Stimulated activated CD8-positive, alpha-beta memory T cell treated with anti-CD3 and anti-CD28 coated beads, Interleukin-4, amount 100 ng/mL, for 4 hours (primary cell): Measurements from ENCODE around the gene LRRC7.
"Not testable (repeated sequence)": the region's sequence is repeated elsewhere in the genome, so short reads cannot be mapped to it uniquely, and the experiment has no call there.

Experiments
- DNase-seq, 2 donors: peaks; one replicate each; pipeline ENCODE4 v3.0.0-alpha.2; 2020; ENCODE audit warnings: low read depth in 2 of 2, low spot score in 1 of 2

LRRC7 gene

DNA sequence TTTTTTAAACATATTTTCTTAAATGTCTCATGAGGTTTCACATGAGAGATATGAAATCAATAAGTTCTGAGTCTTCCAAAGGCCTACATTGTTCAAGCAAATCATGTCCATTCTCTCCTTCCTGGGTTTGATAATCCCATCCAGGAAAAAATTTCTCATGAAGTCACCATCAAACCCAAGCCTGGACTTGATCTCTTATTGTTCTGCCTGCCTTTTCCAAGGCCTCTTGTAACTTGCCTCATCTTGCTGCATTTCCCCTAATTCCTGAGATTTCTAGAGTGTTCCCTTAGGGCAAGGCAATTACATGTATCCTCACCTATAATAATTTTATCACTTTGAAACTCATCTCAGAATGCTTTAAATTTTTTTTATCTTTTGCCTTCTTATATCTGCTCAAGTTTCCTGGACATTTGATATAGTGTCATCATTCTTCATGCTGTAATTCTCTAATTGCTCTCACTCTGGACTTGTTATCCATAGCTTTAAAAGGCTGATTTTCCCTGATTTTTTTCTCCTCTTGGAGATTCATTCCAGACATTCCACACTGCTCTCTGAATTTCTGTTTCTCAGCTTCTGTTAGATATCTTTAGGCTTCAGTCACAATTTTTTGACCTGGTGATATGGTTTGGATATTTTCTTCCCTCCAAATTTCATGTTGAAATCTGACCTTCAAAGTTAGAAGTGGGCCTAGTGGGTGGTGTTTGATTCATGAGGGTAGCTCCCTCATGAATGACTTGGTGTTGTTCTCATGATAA, 126.4 kb downstream of the LRRC7 start:
- DNase-seq: no peak

DNA sequence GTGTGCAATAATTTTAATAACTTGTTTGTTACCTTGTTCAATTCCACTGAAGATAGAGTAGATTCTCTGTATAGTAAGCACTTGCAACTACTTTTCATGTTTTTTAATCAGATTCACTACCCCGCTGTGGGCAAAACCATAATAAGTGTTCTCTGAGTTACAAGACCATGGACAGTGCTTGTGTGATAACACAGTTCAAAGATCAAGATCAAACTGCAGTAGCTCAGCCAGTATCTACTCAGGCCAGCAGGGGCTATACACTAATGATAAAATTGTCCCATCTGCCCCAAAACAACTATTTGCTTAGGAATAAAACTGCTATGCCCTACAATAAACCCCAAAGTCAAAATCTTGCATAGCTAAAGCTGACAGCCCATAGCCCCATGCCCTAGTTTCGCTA, 129.6 kb downstream of the LRRC7 start:
- DNase-seq: no peak

DNA sequence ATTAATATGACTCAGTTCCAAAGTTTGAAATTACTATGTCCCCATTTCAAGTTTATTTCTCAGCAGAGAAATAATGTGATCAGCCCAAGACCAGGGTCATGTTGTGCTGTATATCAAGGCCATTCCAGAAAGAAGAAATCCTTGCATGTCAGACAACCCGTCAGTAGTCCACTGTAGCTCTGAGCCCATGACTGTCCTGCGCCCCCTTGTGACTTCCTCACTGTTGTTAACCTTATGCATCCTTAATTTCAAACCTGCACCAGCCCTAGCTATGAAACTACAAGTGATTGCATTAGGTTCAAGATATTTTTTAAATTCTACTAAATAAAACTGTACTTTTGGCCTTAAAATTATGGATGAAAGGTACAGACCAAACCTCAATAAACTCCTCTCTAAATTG, 133.0 kb downstream of the LRRC7 start:
- DNase-seq: no peak

DNA sequence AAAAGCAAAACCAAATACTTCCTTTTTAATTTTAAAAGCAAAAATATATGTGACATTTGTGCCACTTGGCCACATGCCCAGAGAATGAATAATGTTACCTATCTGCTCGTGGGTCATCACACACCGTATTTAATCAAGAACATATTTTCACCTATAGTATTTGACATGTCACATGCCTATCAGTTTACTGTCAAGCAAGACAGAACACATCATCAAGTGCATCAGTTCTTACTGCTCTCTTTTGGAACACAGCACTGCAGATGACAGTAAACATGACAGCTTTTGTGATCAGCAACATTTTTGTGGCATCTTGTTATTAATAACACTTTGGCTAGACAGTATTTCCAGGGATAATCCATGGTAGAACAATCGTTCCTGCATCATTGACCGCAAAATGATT, 134.4 kb downstream of the LRRC7 start:
- DNase-seq: no peak

DNA sequence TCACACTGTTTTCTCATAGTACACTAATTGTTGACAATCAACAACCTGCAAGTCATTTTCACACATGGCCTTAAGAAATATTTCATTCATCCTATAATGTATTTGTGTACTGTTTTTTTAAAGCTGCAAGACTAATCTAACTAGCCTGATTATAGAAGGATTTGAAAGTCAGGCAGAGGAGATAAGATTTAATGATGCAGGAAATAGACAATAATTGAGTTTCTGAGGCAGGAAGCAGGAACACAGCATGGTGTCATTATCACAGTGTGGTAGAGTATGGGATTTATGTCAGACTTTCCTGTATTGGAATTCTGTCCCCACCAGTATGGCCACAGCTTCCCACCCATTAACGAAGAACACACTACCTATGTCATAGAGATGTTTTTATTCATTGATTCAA, 138.8 kb downstream of the LRRC7 start:
- no peak for DNase-seq

DNA sequence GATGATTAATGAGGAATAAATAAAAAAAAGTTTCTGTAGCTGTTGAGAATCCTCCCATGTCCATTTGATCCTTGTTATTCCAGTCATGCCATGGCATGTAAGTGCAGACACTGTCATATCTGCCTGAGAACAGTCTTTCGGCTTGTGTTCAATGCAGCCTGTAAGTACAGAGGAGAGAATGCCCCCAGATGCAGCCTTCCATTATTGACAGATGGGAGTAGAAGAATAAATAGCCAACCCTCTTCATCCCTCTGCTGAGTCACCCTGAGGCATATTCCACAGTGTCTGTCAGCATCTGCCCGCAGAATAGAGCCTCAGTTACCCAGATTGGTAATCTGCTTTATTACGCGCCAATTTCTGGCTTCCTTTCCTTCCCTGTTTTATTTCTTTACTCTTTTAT, 139.4 kb downstream of the LRRC7 start:
- DNase-seq: no peak

DNA sequence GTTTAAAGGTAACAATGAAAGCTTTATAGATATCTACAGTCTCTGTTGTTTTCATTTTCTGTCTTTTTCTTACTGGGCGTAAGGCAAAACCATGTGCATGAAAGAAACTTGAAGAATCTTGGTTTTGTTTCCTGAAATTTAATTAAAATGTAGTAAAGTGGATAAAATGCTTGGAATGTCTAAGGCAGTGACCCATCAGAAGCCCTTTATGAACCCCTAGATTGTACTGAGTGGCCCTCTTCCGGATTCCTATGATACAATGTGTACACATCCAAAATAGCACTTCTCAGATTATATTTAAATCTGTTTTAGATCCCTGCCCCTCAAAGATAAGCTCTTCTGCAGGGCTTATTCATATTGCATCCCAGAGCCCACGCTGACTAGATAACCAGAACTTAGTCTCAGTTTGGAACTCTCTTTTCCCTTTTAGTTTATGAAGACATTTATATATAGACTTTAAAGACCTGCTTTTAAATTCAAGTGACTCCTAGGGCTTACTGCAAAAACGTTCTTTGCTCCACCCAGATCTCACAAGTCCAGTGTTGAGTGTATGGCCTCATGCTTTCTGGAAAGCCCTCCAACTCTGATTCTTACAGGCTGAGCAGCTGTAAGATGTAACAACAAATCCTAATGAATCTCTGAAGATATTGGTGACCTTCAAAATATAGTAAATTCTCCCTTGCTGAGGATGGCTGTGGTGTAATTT, 142.9 kb downstream of the LRRC7 start:
- no peak for DNase-seq

DNA sequence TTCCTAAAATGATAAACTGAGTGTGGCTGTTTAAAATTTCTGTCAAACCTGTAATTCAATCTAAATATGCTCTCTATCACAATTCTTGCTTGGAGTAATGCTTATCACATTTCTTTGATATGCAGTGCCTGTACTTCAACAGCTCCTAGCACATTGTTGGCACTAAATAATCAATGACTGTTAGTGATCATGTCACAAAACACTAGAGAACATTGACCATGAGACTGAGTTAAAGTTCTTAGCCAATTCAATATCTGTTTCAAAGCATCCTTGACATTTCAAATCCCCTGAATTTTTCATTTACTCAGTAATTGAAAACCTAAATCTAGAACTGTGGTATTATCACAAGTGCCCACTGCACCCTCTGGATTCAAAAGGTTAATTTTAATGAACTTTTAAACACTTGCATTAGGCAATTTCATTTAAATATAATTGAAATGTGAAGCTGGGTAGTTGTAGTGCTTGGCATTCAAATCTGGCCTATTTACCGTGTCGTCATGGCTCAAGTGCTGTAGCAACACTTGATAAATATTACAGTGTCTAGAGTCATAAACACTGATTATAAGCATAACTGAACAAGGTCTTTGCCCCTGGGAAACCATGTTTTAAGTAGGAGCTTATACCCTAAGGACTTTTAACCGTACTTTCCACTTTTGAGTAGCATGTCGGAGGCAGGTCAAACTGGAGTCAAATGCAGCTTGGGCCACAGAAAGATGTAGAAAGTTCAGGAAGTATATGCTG, 143.6 kb downstream of the LRRC7 start:
- DNase-seq: no peak

DNA sequence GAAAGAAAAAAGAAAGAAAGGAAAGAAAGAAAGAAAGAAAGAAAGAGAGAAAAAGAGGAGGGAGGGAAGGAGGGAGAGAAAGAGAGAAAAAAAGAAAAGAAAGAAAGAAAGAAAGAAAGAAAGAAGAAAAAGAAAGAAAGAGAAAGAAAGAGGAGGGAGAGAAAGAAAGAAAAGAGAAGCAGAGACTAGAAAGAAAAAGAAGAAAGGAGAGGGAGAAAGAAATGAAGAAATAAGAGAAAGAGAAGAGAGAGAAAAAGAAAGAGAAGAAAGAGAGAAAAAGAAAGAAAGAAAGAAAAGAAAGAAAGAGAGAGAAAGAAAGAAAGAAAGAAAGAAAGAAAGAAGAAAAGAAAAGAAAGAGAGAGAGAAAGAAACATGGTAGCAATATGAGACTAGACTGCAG, 150.1 kb downstream of the LRRC7 start:
- not testable (repeated sequence) for DNase-seq

DNA sequence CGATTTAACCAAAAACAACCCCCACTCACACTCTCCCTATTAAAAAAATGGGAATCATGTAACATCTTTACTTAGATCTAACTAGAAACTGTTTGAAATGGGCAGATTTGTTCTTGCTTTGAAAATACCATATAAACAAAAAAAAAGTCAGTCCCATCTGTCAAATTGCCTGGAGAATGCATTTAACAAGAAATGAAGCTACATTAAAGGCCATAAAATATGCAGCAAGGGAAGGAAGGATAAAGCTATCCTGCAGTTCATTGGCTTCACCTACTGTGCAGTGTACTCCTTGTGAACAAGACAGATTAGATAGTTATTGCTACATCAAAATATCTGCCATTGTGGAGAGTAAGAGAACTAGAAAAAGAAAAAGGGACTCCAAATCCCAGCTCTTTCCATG, 160.5 kb downstream of the LRRC7 start:
- DNase-seq: no peak

DNA sequence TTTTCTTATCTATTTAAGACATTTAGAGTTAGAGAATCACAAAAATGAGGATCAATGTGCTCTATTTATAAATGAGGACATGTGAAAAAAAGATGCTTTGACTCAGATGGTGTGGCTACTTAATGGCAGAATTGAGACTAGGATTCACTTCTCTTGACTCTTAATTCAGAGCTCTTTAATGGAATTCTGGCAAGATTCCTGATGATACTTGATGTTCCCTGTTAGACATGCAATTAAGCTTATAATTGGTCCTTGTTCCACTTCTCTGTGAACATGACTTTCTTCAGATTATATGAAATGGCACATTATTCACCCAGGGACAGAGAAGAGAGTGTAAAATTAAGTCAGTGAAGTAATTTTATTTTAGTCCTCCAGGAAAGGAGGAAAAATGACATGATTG, 165.3 kb downstream of the LRRC7 start:
- DNase-seq: no peak

DNA sequence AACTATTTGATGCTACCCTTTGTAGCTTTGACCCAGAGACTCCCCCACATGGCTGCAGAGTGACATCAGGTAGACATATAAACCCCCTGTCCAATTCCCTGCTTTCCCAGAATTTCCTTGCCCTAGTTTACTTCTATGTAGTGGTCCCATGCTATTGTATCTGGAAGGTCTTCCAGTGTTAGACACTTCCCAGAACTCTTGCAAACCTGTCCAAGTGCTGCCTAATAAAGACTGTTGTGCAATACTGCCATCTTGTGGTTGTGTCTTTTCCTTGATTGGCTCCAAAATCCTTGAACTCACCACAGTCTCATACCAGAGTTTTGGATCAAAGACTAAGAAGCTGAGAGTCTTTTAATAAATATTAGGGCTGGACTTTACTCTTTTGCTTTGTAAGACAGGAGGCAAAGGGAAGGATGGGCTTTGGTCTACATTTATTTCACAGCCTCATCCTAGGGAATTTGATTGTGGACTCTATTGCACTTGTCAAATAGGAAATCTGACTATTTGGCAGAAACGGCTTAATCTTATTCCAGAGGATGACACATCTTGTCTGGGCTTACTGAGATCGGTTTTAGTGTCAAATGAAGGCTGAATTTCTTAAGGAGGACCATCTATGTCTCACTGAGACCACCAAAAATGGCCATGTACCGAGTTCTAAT, 169.9 kb downstream of the LRRC7 start:
- DNase-seq: no peak

DNA sequence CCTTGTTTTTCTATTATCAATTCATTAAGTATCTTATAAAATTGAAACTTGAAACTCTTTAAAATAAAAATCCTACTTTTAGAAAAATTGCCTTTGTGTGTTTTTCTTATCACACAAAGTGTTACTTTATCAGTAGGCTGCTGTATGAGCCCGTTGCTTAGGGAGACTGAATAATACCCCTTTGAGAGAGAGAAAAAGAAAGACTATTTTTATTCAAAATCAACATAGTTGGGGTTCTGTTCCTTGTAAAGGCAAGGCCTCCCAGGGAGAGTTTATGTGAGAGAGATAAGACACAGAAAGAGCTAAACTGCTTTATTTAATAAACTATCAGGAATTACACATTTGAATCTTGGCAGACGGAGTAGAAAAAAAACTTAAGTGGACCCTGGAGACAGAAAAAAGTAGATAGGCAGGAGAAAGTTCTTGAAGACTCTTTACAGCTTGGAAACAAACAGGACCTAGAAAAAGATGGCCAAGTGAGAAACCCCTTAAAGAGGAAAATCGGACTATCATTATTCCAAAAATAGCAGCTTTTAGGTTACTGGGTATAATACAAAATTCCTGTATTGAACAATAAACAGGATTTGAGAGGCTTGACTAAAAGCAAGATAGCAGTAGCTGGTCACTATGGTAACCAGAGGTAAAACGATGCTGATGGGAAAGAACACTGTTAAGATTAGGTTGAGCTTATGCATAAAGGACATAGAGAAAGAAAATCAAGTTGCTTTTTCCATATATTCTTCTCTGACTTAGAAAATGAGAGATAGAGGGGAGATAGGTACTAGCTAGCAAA, 170.9 kb downstream of the LRRC7 start:
- no peak for DNase-seq

DNA sequence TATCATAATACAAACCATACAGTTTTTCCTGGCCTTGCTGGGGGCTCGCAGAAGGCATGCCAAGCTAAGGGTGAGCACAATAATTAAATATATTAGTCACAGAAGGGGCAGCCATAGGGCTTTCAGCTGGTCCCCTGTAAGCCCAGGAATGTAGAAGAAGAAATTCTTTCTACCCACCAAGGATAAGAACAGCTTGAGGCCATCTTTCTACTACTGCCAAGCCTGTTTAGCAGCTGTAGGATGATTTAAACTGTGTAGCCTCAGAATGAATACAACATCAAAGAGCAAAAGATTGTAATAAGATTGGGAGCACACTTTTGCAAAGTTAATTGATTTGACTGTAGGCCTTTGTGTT, 171.5 kb downstream of the LRRC7 start:
- DNase-seq: no peak

DNA sequence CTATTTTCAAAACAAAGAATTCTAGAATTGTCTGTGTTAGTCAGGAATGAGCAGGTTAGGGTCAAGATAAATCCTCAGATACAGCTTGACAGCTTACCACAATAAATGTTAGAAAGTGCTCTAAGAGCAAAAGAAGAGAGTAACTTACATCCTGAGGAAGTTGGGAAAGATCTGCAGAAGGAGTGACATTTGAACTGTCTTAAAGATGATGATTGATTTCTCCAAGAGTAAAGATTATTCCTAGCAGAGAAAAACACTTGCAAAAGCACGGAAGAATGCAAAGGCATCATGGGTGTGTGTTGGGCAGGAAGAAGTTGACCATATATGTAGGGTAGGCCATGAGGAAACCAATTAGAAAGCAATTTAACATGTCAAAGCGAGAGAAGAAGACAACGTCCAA, 175.4 kb downstream of the LRRC7 start:
- DNase-seq: no peak

DNA sequence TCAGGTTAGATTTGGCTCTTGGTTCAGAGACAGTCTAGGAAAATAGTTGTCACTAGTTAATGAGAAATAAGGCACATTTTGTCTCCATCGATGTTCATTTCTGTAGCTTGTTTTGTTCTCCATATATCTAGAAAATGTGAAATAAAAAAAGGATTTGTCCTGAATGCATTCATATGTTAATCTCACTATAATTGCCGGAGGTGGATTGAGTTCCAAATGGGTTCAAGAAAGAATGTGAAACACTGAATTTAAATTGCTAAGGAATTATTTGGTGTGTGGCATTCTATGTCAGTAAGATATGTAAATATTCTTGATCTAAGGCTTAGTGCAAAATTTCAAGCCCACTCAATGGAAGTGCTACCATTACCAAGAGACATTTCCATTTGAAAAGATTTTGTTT, 176.7 kb downstream of the LRRC7 start:
- DNase-seq: no peak

DNA sequence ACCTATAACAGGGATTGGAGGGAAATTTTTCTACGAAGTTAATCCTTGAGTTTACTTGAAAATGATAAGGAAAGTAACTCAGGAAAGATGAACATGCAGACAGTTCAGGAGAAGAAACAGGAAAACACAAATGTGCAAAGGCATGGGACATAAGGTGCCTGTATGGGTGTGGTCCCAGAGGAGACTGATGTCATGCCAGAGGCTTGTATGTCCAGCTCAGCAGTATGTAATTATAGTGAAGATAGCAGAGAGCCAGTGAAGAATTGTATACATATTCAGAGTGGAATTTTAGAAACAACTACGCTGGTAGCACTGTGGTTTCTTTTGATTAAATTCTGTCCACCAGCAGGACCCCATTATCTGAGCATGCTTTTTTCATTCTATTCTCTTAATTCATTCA, 179.5 kb downstream of the LRRC7 start:
- DNase-seq: no peak

DNA sequence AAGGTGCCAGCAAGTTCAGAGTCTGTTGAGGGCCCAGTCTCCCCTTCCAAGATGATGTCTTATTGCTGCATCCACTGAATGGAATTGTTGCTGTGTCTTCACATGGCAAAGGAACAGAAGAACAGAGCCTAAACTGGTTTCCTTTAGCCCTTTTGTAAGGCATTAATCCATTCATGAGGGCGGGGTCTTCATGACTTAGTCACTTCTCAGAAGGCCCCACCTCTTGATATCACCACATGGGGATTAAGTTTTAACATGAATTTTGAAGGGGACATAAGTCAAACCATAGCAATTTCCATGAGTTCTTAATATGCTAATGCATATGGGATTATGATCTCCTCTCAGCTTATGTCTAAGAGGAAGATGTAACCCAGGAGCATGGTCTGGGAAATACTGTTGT, 182.9 kb downstream of the LRRC7 start:
- no peak for DNase-seq

DNA sequence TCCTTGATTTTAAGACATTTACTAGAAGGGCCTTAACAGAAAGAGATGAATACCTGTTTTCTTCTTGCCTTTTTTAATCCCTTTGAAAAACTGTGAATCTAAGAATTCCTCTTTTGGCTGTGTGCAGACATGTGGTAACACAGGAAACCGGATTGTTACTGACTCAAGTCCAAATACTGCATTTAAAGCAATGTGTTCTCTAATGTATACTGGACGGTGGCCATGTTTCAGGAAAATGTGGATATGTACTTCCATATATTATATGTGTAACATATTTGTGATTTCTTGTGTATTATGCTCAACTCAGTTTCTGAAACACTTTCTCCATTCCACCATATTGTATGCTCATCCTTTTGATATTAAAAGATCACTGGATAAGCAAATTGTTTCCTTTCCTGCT, 185.1 kb downstream of the LRRC7 start:
- DNase-seq: no peak

DNA sequence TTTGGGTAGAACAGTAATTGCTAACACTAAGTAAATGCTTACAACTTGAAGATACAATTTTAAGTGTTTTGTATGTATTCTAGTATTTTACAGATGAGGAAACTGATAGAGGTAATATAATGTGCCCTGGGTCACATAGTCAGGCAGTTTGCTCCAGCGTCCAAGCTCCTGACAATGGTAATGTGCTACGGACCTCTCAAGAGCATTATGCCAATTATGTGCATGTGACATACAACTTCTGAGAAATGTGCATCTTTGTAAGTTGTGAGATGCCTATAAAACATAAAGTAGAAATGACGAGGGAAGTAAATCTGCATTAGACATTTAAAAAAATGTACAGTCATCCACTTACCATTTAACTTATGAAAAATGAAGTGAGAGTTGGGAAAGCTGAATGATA, 186.8 kb downstream of the LRRC7 start:
- no peak for DNase-seq

DNA sequence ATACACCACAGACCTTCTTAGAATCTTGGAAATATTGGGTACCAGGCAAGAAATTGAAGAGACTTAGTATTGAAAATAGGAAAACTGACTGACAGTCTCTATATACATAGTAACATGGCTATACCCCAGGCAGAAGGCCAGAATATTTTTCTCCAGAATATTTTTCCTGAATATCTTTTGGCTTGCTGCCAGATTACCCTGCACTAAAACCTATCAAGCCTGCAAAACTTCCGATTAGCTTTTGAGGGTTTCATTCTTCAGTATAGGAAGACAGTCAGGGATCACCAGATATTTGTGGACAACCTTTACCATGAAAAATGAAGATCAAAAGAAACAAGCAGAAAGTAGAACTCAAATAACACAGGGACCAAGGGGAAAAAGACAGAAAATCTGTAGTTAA, 187.9 kb downstream of the LRRC7 start:
- no peak for DNase-seq
